Caco-2 (cell line): ENCODE results near the gene TTC27. TPM values are rescaled to one million over a fixed set of nuclear protein-coding genes. Genes with fewer than 3 reads are reported as not detected.
A peak's percentile ranks its signal among the peaks of the same experiment; 100 is the strongest.
"Not testable (repeated sequence)": the region's sequence is repeated elsewhere in the genome, so short reads cannot be mapped to it uniquely, and the experiment has no call there.

Experiments used
- BruUV-seq: library from RNA; stranded (reverse); fragments of 400-500 nt; replicated peaks from 2 replicates; lab custom pipeline; 2021; lab: Mats Ljungman, UMichigan
- CTCF ChIA-PET: fragments of 300-600 bp; sonication (Branson Sonifier 250); formaldehyde crosslinking; loops from one replicate; lab custom pipeline; 2022; ENCODE audit warnings: antibody characterized with exemption; lab: Charles Lee
- POLR2A ChIA-PET: fragments of 300-600 bp; sonication (Branson Sonifier 250); formaldehyde crosslinking; loops from one replicate; lab custom pipeline; 2022; ENCODE audit warnings: antibody characterized with exemption; lab: Charles Lee
- DNase-seq, 2 experiments: peaks; one replicate each; pipeline versions ENCODE4 v3.0.0 to v3.0.0-alpha.2; 2020 to 2022
- H3K27me3 ChIP-seq: replicated peaks from 2 replicates; pipeline ENCODE4 v1.6.0; 2011; ENCODE audit warnings: low read length; ENCODE audit not compliant: control insufficient read depth, insufficient read depth
- H3K36me3 ChIP-seq: 2 replicates; pipeline ENCODE4 v1.5.1; 2011; ENCODE audit warnings: low read length; ENCODE audit not compliant: control insufficient read depth, insufficient read depth
- H3K4me1 ChIP-seq: fragments of 250-450 bp; sonication (Bioruptor Pico); 2 replicates; pipeline ENCODE4 v1.5.1; 2020; ENCODE audit warnings: mild to moderate bottlenecking
- H3K4me3 ChIP-seq: 2 replicates; pipeline ENCODE4 v1.5.1; 2011; ENCODE audit warnings: low read depth, mild to moderate bottlenecking, control low read depth, low read length
- H3K9me3 ChIP-seq: fragments of 250-450 bp; sonication (Bioruptor Pico); 2 replicates; pipeline ENCODE4 v1.5.1; 2020; ENCODE audit warnings: mild to moderate bottlenecking, moderate library complexity
- H3K27ac Mint-ChIP-seq: one replicate; pipeline ENCODE4 v1.8.0; 2022; ENCODE audit warnings: mixed read lengths; ENCODE audit not compliant: unreplicated experiment
- H3K27me3 Mint-ChIP-seq: one replicate; pipeline ENCODE4 v1.8.0; 2022; ENCODE audit warnings: mixed read lengths; ENCODE audit not compliant: insufficient read depth, unreplicated experiment
- H3K36me3 Mint-ChIP-seq: one replicate; pipeline ENCODE4 v1.8.0; 2022; ENCODE audit warnings: mild to moderate bottlenecking, mixed read lengths; ENCODE audit not compliant: insufficient read depth, unreplicated experiment
- H3K4me1 Mint-ChIP-seq: one replicate; pipeline ENCODE4 v1.8.0; 2022; ENCODE audit warnings: low read depth, mixed read lengths; ENCODE audit not compliant: unreplicated experiment
- H3K4me3 Mint-ChIP-seq: one replicate; pipeline ENCODE4 v1.8.0; 2022; ENCODE audit warnings: mild to moderate bottlenecking, moderate library complexity, mixed read lengths; ENCODE audit not compliant: unreplicated experiment
- H3K9me3 Mint-ChIP-seq: one replicate; pipeline ENCODE4 v1.8.0; 2022; ENCODE audit warnings: mixed read lengths; ENCODE audit not compliant: unreplicated experiment
- intact Hi-C: fragments of 100-400 bp; cut with micrococcal nuclease; formaldehyde crosslinking; loops from one replicate; pipeline ENCODE4 v1.10.0; 2022; ENCODE audit not compliant: unreplicated experiment
- total RNA-seq: library from RNA; stranded (reverse); gene quantifications from 2 replicates; pipeline ENCODE4 v1.2.3, GENCODE V29; 2022
- TF ChIP-seq, protein P1 (sequence below), 2 experiments: fragments of 200-600 bp in 1 of 2; IDR thresholded peaks; 1 replicate in 1 of 2; 2 replicates in 1 of 2; pipeline versions ENCODE4 v1.5.1 to v1.8.0; 2011 to 2022; ENCODE audit warnings: antibody characterized with exemption in 1 of 2, control low read depth in 1 of 2, inconsistent platforms in 1 of 2, low read depth in 1 of 2, low read length in 1 of 2, mild to moderate bottlenecking in 1 of 2, moderate library complexity in 1 of 2; ENCODE audit not compliant: insufficient read depth in 1 of 2, severe bottlenecking in 1 of 2, unreplicated experiment in 1 of 2

Gene TTC27
- total RNA-seq, 1 experiment from 2014 or later: 20.6 TPM

DNA sequence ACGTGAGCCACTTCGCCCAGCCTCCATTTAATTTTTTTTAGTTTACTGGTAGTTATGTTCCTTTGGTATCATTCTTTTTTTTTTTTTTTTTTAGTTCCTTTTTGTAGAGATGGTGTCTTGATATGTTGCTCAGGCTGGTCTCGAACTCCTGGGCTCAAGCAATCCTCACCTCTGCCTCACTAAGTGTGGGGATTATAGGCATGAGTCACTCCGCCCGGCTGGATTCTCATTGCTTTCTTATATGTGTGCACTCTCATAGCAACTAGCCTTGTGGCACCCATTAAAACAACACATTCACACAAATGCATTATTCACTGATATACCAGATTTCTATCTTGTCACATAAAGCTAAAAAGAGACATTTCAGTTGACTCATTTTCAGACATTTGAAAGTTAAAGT is 4.2 kb downstream of the TTC27 start:
- no peak overlapping the region for H3K4me3 Mint-ChIP-seq
- H3K27ac Mint-ChIP-seq: no peak overlapping the region
- H3K4me3 ChIP-seq: no peak overlapping the region
- no peak for DNase-seq
- TF ChIP-seq, protein P1, sequence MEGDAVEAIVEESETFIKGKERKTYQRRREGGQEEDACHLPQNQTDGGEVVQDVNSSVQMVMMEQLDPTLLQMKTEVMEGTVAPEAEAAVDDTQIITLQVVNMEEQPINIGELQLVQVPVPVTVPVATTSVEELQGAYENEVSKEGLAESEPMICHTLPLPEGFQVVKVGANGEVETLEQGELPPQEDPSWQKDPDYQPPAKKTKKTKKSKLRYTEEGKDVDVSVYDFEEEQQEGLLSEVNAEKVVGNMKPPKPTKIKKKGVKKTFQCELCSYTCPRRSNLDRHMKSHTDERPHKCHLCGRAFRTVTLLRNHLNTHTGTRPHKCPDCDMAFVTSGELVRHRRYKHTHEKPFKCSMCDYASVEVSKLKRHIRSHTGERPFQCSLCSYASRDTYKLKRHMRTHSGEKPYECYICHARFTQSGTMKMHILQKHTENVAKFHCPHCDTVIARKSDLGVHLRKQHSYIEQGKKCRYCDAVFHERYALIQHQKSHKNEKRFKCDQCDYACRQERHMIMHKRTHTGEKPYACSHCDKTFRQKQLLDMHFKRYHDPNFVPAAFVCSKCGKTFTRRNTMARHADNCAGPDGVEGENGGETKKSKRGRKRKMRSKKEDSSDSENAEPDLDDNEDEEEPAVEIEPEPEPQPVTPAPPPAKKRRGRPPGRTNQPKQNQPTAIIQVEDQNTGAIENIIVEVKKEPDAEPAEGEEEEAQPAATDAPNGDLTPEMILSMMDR (IDR thresholded peaks at IDR 0.05; ENCODE audit: insufficient read depth in 1 of 2, low read depth in 1 of 2, low read length in 1 of 2, severe bottlenecking in 1 of 2, unreplicated experiment in 1 of 2): no peak
- H3K4me1 Mint-ChIP-seq: peaks cover 9% of the 10 kb centered on the region
- no peaks in the 10 kb centered on the region for H3K27me3 ChIP-seq
- ChIA-PET POLR2A (no interaction called here), CTCF (no interaction called here)
- intact Hi-C loops: no loop called here
- H3K9me3 ChIP-seq: no peaks in the 10 kb centered on the region
- H3K36me3 Mint-ChIP-seq: peaks cover 34% of the 10 kb centered on the region
- no TSS peak for BruUV-seq
- H3K36me3 ChIP-seq: no peaks in the 10 kb centered on the region
- no peaks in the 10 kb centered on the region for H3K27me3 Mint-ChIP-seq
- no peaks in the 10 kb centered on the region; the same call in 1 of the 2 replicates for H3K4me1 ChIP-seq
- no peaks in the 10 kb centered on the region for H3K9me3 Mint-ChIP-seq

GRCh38 chr2:32633040-32633439 is 5.2 kb downstream of the TTC27 start:
- no peaks in the 10 kb centered on the region for H3K27me3 ChIP-seq
- no peak overlapping the region for H3K4me3 ChIP-seq
- H3K36me3 Mint-ChIP-seq: peaks cover 30% of the 10 kb centered on the region
- BruUV-seq: no TSS peak
- ChIA-PET POLR2A (no interaction called here), CTCF (no interaction called here)
- TF ChIP-seq, protein P1 (IDR thresholded peaks at IDR 0.05; ENCODE audit: insufficient read depth in 1 of 2, low read depth in 1 of 2, low read length in 1 of 2, severe bottlenecking in 1 of 2, unreplicated experiment in 1 of 2): no peak
- H3K36me3 ChIP-seq: no peaks in the 10 kb centered on the region
- H3K4me3 Mint-ChIP-seq: no peak overlapping the region
- DNase-seq: no peak
- H3K4me1 ChIP-seq: no peaks in the 10 kb centered on the region
- no peaks in the 10 kb centered on the region for H3K4me1 Mint-ChIP-seq
- intact Hi-C loops: no loop called here
- H3K9me3 ChIP-seq: no peaks in the 10 kb centered on the region
- no peak overlapping the region for H3K27ac Mint-ChIP-seq
- H3K9me3 Mint-ChIP-seq: no peaks in the 10 kb centered on the region
- no peaks in the 10 kb centered on the region for H3K27me3 Mint-ChIP-seq

- intact Hi-C loops, BruUV-seq, H3K27me3 Mint-ChIP-seq, CTCF ChIA-PET, H3K36me3 ChIP-seq, DNase-seq, H3K4me1 Mint-ChIP-seq, H3K4me3 ChIP-seq, H3K4me3 Mint-ChIP-seq, POLR2A ChIA-PET, H3K9me3 Mint-ChIP-seq, H3K27ac Mint-ChIP-seq, H3K9me3 ChIP-seq, H3K4me1 ChIP-seq, H3K27me3 ChIP-seq: not testable (repeated sequence)
- peaks cover 17% of the 10 kb centered on the region for H3K36me3 Mint-ChIP-seq
Observed at GRCh38 chr2:32638548-32638947, 10.7 kb downstream of the TTC27 start.

- Mint-ChIP-seq H3K36me3 (peaks cover 26% of the 10 kb centered on the region), H3K4me1 (no peaks in the 10 kb centered on the region), H3K27ac (no peak overlapping the region), H3K4me3 (no peak overlapping the region), H3K9me3 (no peaks in the 10 kb centered on the region), H3K27me3 (no peaks in the 10 kb centered on the region)
- TF ChIP-seq, protein P1 (IDR thresholded peaks at IDR 0.05; ENCODE audit: insufficient read depth in 1 of 2, low read depth in 1 of 2, low read length in 1 of 2, severe bottlenecking in 1 of 2, unreplicated experiment in 1 of 2): no peak
- ChIA-PET POLR2A (no interaction called here), CTCF (no interaction called here)
- Histone ChIP-seq H3K4me3 (no peak overlapping the region), H3K27me3 (no peaks in the 10 kb centered on the region), H3K36me3 (no peaks in the 10 kb centered on the region; the same call in 1 of the 2 replicates), H3K9me3 (no peaks in the 10 kb centered on the region), H3K4me1 (no peaks in the 10 kb centered on the region)
- TSS peak; percentile 38 for BruUV-seq
- no peak for DNase-seq
- intact Hi-C loops: no loop called here
Observed at GRCh38 chr2:32641180-32641579, 13.3 kb downstream of the TTC27 start.
